PC-3 (cell line): ENCODE data around the gene FOXJ3. TPM values are rescaled to one million over a fixed set of nuclear protein-coding genes. Genes with fewer than 3 reads are reported as not detected.

Experiments used
- ATAC-seq: fragments of 200-7000 bp; cut with Tn5 transposase; 2 replicates; pipeline ENCODE4 v1.9.1; 2020; ENCODE audit warnings: mild to moderate bottlenecking, moderate library complexity
- BruUV-seq: library from RNA; stranded (reverse); fragments of 400-500 nt; replicated peaks from 2 replicates; lab custom pipeline; 2021; lab: Mats Ljungman, UMichigan
- CTCF ChIA-PET: fragments of 300-600 bp; sonication (Branson Sonifier 250); formaldehyde crosslinking; loops from one replicate; lab custom pipeline; 2022; ENCODE audit warnings: antibody characterized with exemption; lab: Charles Lee
- POLR2A ChIA-PET: fragments of 300-600 bp; sonication (Branson Sonifier 250); formaldehyde crosslinking; loops from one replicate; lab custom pipeline; 2022; ENCODE audit warnings: antibody characterized with exemption; ENCODE audit not compliant: unreplicated experiment; lab: Charles Lee
- DNase-seq: peaks from one replicate; pipeline ENCODE4 v3.0.0-alpha.2; 2015
- H2AFZ ChIP-seq: fragments of 300-600 bp; sonication (generic); 2 replicates; pipeline ENCODE4 v1.6.0; 2016; ENCODE audit warnings: antibody characterized with exemption, low read length
- H3F3A ChIP-seq: fragments of 300-600 bp; sonication (generic); one replicate; pipeline ENCODE4 v1.6.0; 2017; ENCODE audit warnings: antibody characterized with exemption, low read length, control low read depth, mild to moderate bottlenecking; ENCODE audit not compliant: unreplicated experiment
- H3K27ac ChIP-seq: fragments of 300-600 bp; sonication (generic); 2 replicates; pipeline ENCODE4 v1.5.1; 2016; ENCODE audit warnings: mild to moderate bottlenecking, low read length
- H3K27me3 ChIP-seq: fragments of 300-600 bp; sonication (generic); 2 replicates; pipeline ENCODE4 v1.6.1; 2016; ENCODE audit warnings: low read length, mixed read lengths
- H3K36me3 ChIP-seq: fragments of 300-600 bp; sonication (generic); 2 replicates; pipeline ENCODE4 v1.6.1; 2016; ENCODE audit warnings: low read depth, mixed run types, low read length, mixed read lengths
- H3K4me1 ChIP-seq: fragments of 300-600 bp; sonication (generic); 2 replicates; pipeline ENCODE4 v1.5.1; 2016; ENCODE audit warnings: low read length; ENCODE audit not compliant: insufficient read depth
- H3K4me2 ChIP-seq: fragments of 300-600 bp; sonication (generic); 2 replicates; pipeline ENCODE4 v1.6.0; 2016; ENCODE audit warnings: low read length
- H3K4me3 ChIP-seq: fragments of 300-600 bp; sonication (generic); 2 replicates; pipeline ENCODE4 v1.5.1; 2016; ENCODE audit warnings: mild to moderate bottlenecking, low read length, mixed read lengths
- H3K79me2 ChIP-seq: fragments of 300-600 bp; sonication (generic); 2 replicates; pipeline ENCODE4 v1.6.1; 2017; ENCODE audit warnings: low read length, mixed read lengths
- H3K9ac ChIP-seq: fragments of 300-600 bp; sonication (generic); 2 replicates; pipeline ENCODE4 v1.6.0; 2016; ENCODE audit warnings: mild to moderate bottlenecking, low read length
- H3K9me2 ChIP-seq: fragments of 300-600 bp; sonication (generic); replicated peaks from 2 replicates; pipeline ENCODE4 v1.6.1; 2016; ENCODE audit warnings: mixed run types, low read length, mixed read lengths
- H3K9me3 ChIP-seq: fragments of 300-600 bp; sonication (generic); 2 replicates; pipeline ENCODE4 v1.6.1; 2016; ENCODE audit warnings: low read length, mixed read lengths
- H4K20me1 ChIP-seq: fragments of 300-600 bp; sonication (generic); 2 replicates; pipeline ENCODE4 v1.6.1; 2016; ENCODE audit warnings: low read length, mixed read lengths
- CTCF ChIP-seq: fragments of 300-600 bp; sonication (generic); conservative IDR thresholded peaks from 2 replicates; pipeline ENCODE4 v1.5.1; 2017; ENCODE audit warnings: antibody characterized with exemption, low read depth, mild to moderate bottlenecking, low read length
- EZH2 ChIP-seq: fragments of 300-600 bp; sonication (generic); IDR thresholded peaks from one replicate; pipeline ENCODE4 v1.6.1; 2017; ENCODE audit warnings: antibody characterized with exemption, mild to moderate bottlenecking, low read length; ENCODE audit not compliant: unreplicated experiment
- EZH2phosphoT487 ChIP-seq: fragments of 300-600 bp; sonication (generic); IDR thresholded peaks from 2 replicates; pipeline ENCODE4 v1.6.1; 2018; ENCODE audit warnings: mild to moderate bottlenecking, antibody characterized with exemption, low read length, borderline replicate concordance
- intact Hi-C: fragments of 100-400 bp; cut with micrococcal nuclease; formaldehyde crosslinking; loops from 2 replicates; pipeline ENCODE4 v1.9.0; 2023
- total RNA-seq: library from RNA; depleted of rRNA; stranded (reverse); fragments of >200 nt; gene quantifications from 2 replicates; pipeline ENCODE4 v1.2.3, GENCODE V29; 2014

FOXJ3 gene
- total RNA-seq, 1 experiment from 2014 or later = 23.4 TPM

- TF ChIP-seq CTCF (no peak), EZH2phosphoT487 (no peak), EZH2 (no peak)
- Histone ChIP-seq H3F3A (no peaks in the 10 kb centered on the region), H3K9me3 (no peaks in the 10 kb centered on the region), H3K9me2 (no peaks in the 10 kb centered on the region), H3K9ac (no peak overlapping the region), H3K4me3 (no peak overlapping the region), H3K36me3 (peaks cover 5% of the 10 kb centered on the region), H4K20me1 (peaks cover 15% of the 10 kb centered on the region; the same call in 1 of the 2 replicates), H3K79me2 (peaks cover 56% of the 10 kb centered on the region), H3K27me3 (no peaks in the 10 kb centered on the region), H3K4me1 (no peaks in the 10 kb centered on the region), H3K27ac (no peak overlapping the region), H3K4me2 (no peak overlapping the region), H2AFZ (no peak overlapping the region)
- no peak for ATAC-seq
- ChIA-PET CTCF (no interaction called here), POLR2A (no interaction called here)
- no TSS peak for BruUV-seq
- intact Hi-C loops = no loop called here
- DNase-seq = no peak
Measured at GRCh38 chr1:42251042-42251441, 84.0 kb downstream of the FOXJ3 start.

GRCh38 chr1:42250164-42250563, 84.9 kb downstream of the FOXJ3 start:
- TF ChIP-seq CTCF = no peak
- no peak for TF ChIP-seq EZH2
- TF ChIP-seq EZH2phosphoT487 = no peak
- H3K27ac ChIP-seq = no peak overlapping the region
- H2AFZ ChIP-seq = no peak overlapping the region
- H3F3A ChIP-seq = no peaks in the 10 kb centered on the region
- no peaks in the 10 kb centered on the region for H3K4me1 ChIP-seq
- POLR2A ChIA-PET = no interaction called here
- H3K9me3 ChIP-seq = no peaks in the 10 kb centered on the region
- intact Hi-C loops = no loop called here
- H3K9ac ChIP-seq = no peak overlapping the region
- H3K79me2 ChIP-seq = peaks cover 56% of the 10 kb centered on the region
- H4K20me1 ChIP-seq = peaks cover 19% of the 10 kb centered on the region; the same call in 1 of the 2 replicates
- H3K4me3 ChIP-seq = no peak overlapping the region
- ATAC-seq (no peak), DNase-seq (no peak)
- H3K27me3 ChIP-seq = no peaks in the 10 kb centered on the region
- H3K4me2 ChIP-seq = no peak overlapping the region
- H3K9me2 ChIP-seq = no peaks in the 10 kb centered on the region
- CTCF ChIA-PET = no interaction called here
- peaks cover 5% of the 10 kb centered on the region for H3K36me3 ChIP-seq
- BruUV-seq = no TSS peak

- Histone ChIP-seq H3K9me3 (no peaks in the 10 kb centered on the region), H3K4me1 (no peaks in the 10 kb centered on the region), H3K4me3 (no peak overlapping the region), H3K9ac (no peak overlapping the region), H3K27ac (no peak overlapping the region), H4K20me1 (peaks cover 12% of the 10 kb centered on the region; the same call in 1 of the 2 replicates), H3K36me3 (0 out of 2 replicates have a peak, but pooled peaks cover 10% of the 10 kb centered on the region), H3K79me2 (peaks cover 94% of the 10 kb centered on the region), H3K9me2 (no peaks in the 10 kb centered on the region), H2AFZ (no peak overlapping the region), H3K27me3 (no peaks in the 10 kb centered on the region), H3F3A (no peaks in the 10 kb centered on the region), H3K4me2 (no peak overlapping the region)
- DNase-seq = no peak
- no TSS peak for BruUV-seq
- TF ChIP-seq EZH2phosphoT487 (no peak), CTCF (no peak), EZH2 (no peak)
- ATAC-seq = no peak
- intact Hi-C loops = no loop called here
- POLR2A ChIA-PET = no interaction called here
- CTCF ChIA-PET = no interaction called here
Measured at GRCh38 chr1:42240966-42241755, 93.9 kb downstream of the FOXJ3 start.
